MCF 10A (cell line): ENCODE measurements around the gene EHD2. TPM values are rescaled to one million over a fixed set of nuclear protein-coding genes. Genes with fewer than 3 reads are reported as not detected.

Experiments used
- BruUV-seq: library from RNA; stranded (reverse); fragments of 400-500 nt; replicated peaks from 2 replicates; lab custom pipeline; 2021; lab: Mats Ljungman, UMichigan
- CTCF ChIA-PET: fragments of 300-600 bp; sonication (Branson Sonifier 250); formaldehyde crosslinking; extraction: SDS; loops from one replicate; lab custom pipeline; 2021; ENCODE audit warnings: antibody characterized with exemption, inconsistent platforms; lab: Yijun Ruan, JAX
- POLR2A ChIA-PET: fragments of 300-600, 350-650 bp; sonication (Branson Sonifier 250); formaldehyde crosslinking; extraction: SDS; loops from one replicate; lab custom pipeline; 2020; ENCODE audit warnings: antibody characterized with exemption, inconsistent platforms; lab: Yijun Ruan, JAX
- DNase-seq: peaks from one replicate; pipeline ENCODE4 v3.0.0-alpha.2; 2018; ENCODE audit not compliant: unreplicated experiment
- H3K27ac Mint-ChIP-seq: one replicate; pipeline ENCODE4 v1.8.0; 2022; ENCODE audit warnings: mild to moderate bottlenecking, low read depth, mixed read lengths; ENCODE audit not compliant: unreplicated experiment
- H3K27me3 Mint-ChIP-seq: one replicate; pipeline ENCODE4 v1.8.0; 2022; ENCODE audit warnings: mixed read lengths; ENCODE audit not compliant: insufficient read depth, unreplicated experiment
- H3K36me3 Mint-ChIP-seq: one replicate; pipeline ENCODE4 v1.8.0; 2022; ENCODE audit warnings: mild to moderate bottlenecking, moderate library complexity, mixed read lengths; ENCODE audit not compliant: insufficient read depth, unreplicated experiment
- H3K4me1 Mint-ChIP-seq: one replicate; pipeline ENCODE4 v1.8.0; 2022; ENCODE audit warnings: mixed read lengths; ENCODE audit not compliant: insufficient read depth, unreplicated experiment
- H3K4me3 Mint-ChIP-seq: one replicate; pipeline ENCODE4 v1.8.0; 2022; ENCODE audit warnings: mild to moderate bottlenecking, moderate library complexity, mixed read lengths; ENCODE audit not compliant: unreplicated experiment
- H3K9me3 Mint-ChIP-seq: one replicate; pipeline ENCODE4 v1.8.0; 2022; ENCODE audit warnings: mixed read lengths; ENCODE audit not compliant: unreplicated experiment
- CTCF ChIP-seq: fragments of 200-600 bp; IDR thresholded peaks from one replicate; pipeline ENCODE4 v1.8.0; 2022; ENCODE audit warnings: antibody characterized with exemption, mild to moderate bottlenecking; ENCODE audit not compliant: unreplicated experiment
- intact Hi-C: fragments of 100-400 bp; cut with micrococcal nuclease; formaldehyde crosslinking; loops from 2 replicates; pipeline ENCODE4 v1.14.1; 2022
- total RNA-seq: library from RNA; stranded (reverse); gene quantifications from 2 replicates; pipeline ENCODE4 v1.2.3, GENCODE V29; 2022

Gene EHD2
- total RNA-seq, 1 experiment from 2014 or later: 88.8 TPM

GRCh38 chr19:47752440-47753211 lies 39.4 kb downstream of the EHD2 start:
- Mint-ChIP-seq H3K27ac (no peak overlapping the region), H3K27me3 (no peaks in the 10 kb centered on the region), H3K4me3 (no peak overlapping the region), H3K36me3 (peaks cover 70% of the 10 kb centered on the region), H3K4me1 (no peaks in the 10 kb centered on the region), H3K9me3 (no peaks in the 10 kb centered on the region)
- DNase-seq: no peak
- no TSS peak for BruUV-seq
- POLR2A ChIA-PET: interaction anchor here (0.6 to 0.9 kb wide), 2 partner anchors 26 to 1406 kb away, joined by 3 read pairs; partner anchors contain the start of gene SELENOW
- no peak for TF ChIP-seq CTCF
- intact Hi-C loops: no loop called here
- CTCF ChIA-PET: interaction anchor here (0.6 to 1.7 kb wide), 2 partner anchors 39 to 62 kb away, joined by 3 to 4 read pairs; partner anchors contain the start of gene EHD2

GRCh38 chr19:47754206-47755064 lies 41.2 kb downstream of the EHD2 start:
- no TSS peak for BruUV-seq
- Mint-ChIP-seq H3K27ac (no peak overlapping the region), H3K4me1 (no peaks in the 10 kb centered on the region), H3K36me3 (peaks cover 61% of the 10 kb centered on the region), H3K27me3 (no peaks in the 10 kb centered on the region), H3K9me3 (no peaks in the 10 kb centered on the region), H3K4me3 (no peak overlapping the region)
- POLR2A ChIA-PET: interaction anchor here (0.6 kb wide), 1 partner anchor 9 kb away, joined by 3 read pairs; the partner anchor contains the start of gene NOP53
- DNase-seq: no peak
- intact Hi-C loops: no loop called here
- TF ChIP-seq CTCF: no peak
- CTCF ChIA-PET: interaction anchor here (0.6 to 0.7 kb wide), 2 partner anchors 41 to 1149 kb away, joined by 3 to 4 read pairs; partner anchors contain the start of gene EHD2

GRCh38 chr19:47755065-47755761 lies 42.0 kb downstream of the EHD2 start:
- Mint-ChIP-seq H3K27ac (no peak overlapping the region), H3K9me3 (no peaks in the 10 kb centered on the region), H3K36me3 (peaks cover 53% of the 10 kb centered on the region), H3K4me1 (no peaks in the 10 kb centered on the region), H3K4me3 (no peak overlapping the region), H3K27me3 (no peaks in the 10 kb centered on the region)
- ChIA-PET POLR2A (interaction anchor here (0.6 to 2.4 kb wide), 4 partner anchors 8 to 1986 kb away, joined by 3 to 8 read pairs (median 4); partner anchors contain the start of genes NOP53 and SIX5), CTCF (interaction anchor here (0.5 to 1.4 kb wide), 3 partner anchors 10 to 1275 kb away, joined by 3 to 4 read pairs (median 4); partner anchors contain the start of gene EHD2)
- BruUV-seq: no TSS peak
- intact Hi-C loops: no loop called here
- DNase-seq: no peak
- no peak for TF ChIP-seq CTCF
